A204.1 (cell line): Measurements from ENCODE around the gene FAM83G.
"Not testable (repeated sequence)": the region's sequence is repeated elsewhere in the genome, so short reads cannot be mapped to it uniquely, and the experiment has no call there.

Experiments
- FAIRE-seq: peaks from 2 replicates; lab custom pipeline; 2012; peaks lifted over from hg19 to GRCh38; lab: Jason Lieb, UNC

FAM83G gene

DNA sequence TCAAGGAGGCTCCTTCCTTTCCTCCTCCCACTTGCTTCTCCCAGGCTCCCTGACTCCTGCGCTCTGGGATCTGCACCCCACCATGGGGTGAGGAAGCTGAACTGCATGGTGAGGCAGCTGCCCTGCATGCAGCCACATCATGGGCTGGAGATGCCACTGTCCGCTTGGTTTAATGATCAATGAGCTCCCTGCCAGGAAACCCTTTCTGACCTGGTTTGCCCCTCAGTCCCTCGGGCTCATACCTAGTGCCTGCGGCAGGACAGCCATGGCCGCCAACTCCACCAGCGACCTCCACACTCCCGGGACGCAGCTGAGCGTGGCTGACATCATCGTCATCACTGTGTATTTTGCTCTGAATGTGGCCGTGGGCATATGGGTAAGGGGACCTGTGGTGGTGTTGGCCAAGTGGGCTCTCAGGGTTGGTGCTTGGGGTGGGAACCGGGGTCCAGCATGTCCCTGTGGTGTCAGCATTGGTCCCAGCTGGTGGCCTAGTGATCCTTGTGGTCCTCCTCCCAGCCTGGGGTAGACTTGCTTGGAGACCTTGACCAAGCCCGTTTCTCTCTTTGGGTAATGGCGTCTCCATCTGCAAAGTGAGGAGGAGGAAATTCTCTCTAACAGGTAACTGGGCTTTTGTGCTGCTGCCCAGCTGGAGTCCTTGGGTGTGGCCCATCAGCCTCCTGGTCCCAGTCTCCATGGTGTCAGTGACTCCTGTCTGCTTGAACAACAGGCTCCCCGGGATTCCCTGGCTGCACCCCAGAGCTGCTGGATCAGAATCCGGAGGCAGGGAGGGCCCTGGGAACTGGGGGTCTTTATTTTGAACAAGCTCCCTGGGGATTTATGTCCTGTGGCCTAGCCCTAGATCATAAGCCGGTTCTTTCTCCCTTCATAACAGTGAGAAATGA, 52.4 kb downstream of the FAM83G start, which contains the start of gene SLC5A10:
Gene SLC5A10 (plus strand): TSS at position 225 of the 902 bp plus-strand sequence. CDS start 41 bp downstream, at position 266.
- FAIRE-seq = no peak

DNA sequence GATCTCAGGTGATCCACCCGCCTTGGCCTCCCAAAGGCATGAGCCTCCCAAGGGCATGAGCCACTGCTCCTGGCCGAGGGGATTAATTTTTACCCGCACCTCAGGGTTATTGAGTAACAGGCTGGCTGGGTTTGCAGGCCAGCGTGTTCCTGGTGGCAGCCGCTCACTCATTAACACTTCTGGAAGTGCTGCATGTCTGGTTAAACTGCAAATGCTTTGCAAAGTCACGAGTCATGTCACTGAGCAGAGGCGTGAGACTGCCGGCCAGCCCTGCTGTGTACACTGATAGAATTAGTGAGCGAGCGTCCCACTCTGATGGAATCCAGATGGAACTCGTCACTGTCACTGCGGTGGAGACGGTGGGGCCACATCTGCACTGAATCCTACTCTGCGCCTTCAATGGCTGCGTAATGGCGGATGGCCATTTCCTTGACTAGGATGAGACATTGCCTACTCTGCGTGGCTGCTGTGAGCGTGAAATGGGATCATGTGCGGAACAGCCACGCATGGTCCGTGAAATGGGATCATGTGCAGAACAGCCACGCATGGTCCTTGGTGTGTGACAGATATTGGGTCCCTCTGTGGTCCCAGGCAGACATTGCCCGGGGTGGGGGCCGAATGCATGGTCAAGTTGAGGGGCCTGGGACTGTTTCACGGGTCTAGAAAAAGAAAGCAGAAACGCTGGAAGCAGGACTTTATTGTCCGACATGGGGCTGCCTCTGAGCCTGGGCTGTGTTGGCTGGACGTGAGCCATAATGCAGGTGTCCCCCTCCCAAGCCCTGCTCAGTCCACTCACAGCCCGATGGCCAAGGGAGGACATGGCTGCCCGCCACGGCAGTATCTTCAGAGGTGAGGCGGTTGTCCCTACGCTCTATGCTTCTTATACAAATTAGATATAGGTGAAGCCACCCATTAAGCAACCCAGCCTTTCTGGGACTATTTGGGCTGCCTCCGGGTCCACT, 53.3 kb downstream of the FAM83G start:
- no peak for FAIRE-seq

DNA sequence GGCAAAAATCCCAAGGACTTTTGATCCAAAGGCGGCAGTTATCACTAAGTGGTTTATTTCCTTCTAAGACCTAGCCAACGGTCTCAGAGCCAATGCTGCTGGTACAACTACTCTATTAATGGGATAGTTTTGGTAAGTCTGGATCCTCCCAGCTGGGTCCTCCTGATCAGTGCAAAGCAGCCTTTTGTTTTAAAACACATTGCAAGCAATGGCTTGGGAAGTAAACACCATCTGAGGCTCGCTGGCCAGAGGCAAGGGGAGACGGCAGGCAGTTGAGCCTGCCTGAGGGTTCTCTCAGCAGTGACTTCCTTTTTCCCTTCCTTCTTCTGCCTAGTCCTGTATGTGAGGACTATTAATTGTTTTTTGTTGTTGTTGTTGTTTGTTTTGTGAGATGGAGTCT, 54.2 kb downstream of the FAM83G start:
- no peak for FAIRE-seq

DNA sequence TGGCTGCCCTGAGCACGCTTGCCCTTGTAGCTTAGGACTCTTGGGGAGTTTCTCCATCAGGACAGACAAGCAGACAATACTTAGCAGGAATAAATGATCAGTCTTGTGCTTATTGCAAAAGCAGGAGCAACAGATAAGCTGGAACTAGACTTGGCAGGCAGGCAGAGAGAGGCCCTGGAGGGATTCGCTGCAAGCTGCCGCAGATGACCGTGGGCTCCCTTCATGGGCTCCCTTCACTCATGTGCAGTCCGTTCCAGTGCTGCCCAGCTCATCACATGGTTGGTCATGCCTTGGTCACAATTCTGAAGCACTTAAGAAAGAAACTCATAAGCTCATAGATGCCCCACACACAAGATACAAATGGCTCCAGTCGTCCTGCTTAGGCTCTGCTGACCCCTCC, 55.0 kb downstream of the FAM83G start:
- no peak for FAIRE-seq

- no peak for FAIRE-seq
These were observed 56.0 kb downstream of the FAM83G start for GRCh38 chr17:18948476-18949006.

DNA sequence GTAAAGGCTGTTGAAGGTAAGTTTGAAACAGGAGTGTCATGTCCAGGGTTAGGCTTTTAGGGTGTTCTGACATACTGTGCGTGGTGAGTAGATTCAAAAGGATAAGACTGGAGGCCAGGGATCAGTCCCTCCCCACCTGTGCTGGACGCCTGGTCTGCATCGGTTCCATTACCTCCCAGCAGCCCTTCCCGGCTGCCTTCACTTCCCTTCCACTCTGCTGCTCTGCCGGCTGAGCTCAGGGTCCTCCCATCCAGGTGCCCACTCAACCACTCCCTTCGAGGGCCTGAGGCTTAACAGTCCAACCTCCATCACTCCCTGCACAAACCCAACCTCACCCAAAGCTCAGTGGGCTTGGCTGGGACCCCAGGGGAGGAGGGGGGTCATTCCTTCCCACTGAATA, 56.7 kb downstream of the FAM83G start:
- FAIRE-seq = no peak

GRCh38 chr17:18946536-18946935, 58.0 kb downstream of the FAM83G start:
- no peak for FAIRE-seq

- FAIRE-seq = no peak
These were observed 59.9 kb downstream of the FAM83G start for GRCh38 chr17:18944646-18945045.

GRCh38 chr17:18938692-18939023, 65.9 kb downstream of the FAM83G start:
- no peak for FAIRE-seq

GRCh38 chr17:18937981-18938691, 66.4 kb downstream of the FAM83G start:
- FAIRE-seq = no peak

- FAIRE-seq = no peak
These were observed 71.2 kb downstream of the FAM83G start for GRCh38 chr17:18933102-18934058.

DNA sequence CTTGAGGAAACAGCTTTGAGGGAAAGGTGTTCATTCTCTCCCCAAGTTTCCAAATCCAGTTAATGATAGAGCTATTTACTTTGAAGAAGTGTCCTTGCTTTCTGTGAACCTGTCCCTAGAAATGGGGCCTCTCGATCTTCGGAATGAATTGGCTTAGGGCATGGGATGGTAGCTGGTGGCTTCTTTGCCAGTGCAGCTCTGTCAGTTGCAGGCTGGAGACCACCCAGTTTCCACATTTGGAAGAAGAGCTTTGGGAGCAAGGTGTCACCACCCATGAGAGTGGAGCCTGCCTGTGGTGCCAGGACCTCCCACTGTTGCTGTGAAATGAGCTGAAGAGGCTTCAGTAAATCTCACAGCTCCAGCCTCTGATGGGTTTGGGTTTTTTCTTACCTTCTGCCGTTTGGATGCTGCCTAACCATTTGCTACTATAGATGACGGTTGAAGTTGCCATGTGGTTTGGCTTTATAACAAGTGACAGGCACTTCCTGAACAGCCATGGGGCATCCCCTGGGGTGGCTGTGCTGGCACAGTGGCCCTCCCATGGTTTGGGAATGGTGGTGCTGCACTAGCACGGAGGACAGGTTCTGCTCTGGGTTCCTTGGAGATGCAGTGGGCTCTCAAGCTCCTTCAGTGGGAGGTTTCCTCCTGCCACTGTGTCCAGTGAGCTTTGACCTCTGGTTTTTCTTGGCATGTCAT, 72.1 kb downstream of the FAM83G start:
- no peak for FAIRE-seq

- no peak for FAIRE-seq
These were observed 75.9 kb downstream of the FAM83G start for GRCh38 chr17:18928628-18929125.

- no peak for FAIRE-seq
These were observed 79.4 kb downstream of the FAM83G start for GRCh38 chr17:18925187-18925586.

- FAIRE-seq = not testable (repeated sequence)
These were observed 82.0 kb downstream of the FAM83G start for GRCh38 chr17:18922596-18922995.

GRCh38 chr17:18921912-18922451, 82.6 kb downstream of the FAM83G start:
- FAIRE-seq = no peak

DNA sequence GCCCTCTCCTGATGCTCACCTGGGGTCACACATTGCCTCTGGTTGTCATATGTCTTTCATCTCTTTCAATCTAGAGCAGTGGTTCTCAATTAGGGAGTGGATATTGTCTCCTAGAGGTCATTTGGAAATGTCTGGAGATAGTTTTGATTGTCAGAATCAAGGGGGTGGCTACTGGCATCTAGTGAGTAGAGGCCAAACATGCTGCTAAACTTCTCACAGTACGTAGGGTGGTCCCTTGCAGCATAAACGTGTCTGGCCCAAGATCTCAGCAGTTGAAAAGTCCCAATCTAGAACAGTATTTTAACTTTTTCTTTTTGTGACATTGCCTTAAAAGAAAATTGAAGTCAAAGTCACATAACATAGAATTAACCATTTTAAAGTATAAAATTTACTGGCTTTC, 83.1 kb downstream of the FAM83G start:
- FAIRE-seq = no peak

GRCh38 chr17:18920911-18921441, 83.6 kb downstream of the FAM83G start:
- no peak for FAIRE-seq

DNA sequence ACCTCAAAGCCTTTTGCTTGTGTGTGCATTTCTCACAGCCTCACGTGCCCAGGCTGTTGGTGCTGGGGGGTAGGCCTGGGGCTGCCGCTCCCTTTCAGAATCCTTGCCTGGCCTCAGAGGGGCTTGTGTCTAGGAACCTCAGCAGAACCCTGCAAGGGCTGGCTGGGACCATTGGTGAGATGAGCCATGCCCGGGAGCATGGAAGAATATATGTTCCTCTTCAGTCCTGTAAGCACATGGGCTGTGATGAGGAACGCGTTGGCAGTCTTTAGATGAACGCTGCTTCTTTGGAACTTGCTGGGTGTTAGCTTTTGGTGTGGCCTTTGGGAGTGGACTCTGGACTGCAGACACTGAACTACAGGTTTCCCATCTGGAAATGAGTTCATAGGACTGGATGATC, 84.6 kb downstream of the FAM83G start:
- FAIRE-seq = no peak
